ENCODE measurements around the gene SCG2.
"Not testable (repeated sequence)": the region's sequence is repeated elsewhere in the genome, so short reads cannot be mapped to it uniquely, and the experiment has no call there.

The SCG2 gene

GRCh38 chr2:223611061-223611460 is 8.9 kb upstream of the SCG2 start:
- DNase-seq (ENCODE audit: low read depth): no peak

GRCh38 chr2:223607476-223607875 is 5.3 kb upstream of the SCG2 start:
- no peak for DNase-seq (ENCODE audit: low read depth)

- DNase-seq (ENCODE audit: low read depth): no peak
Measured at GRCh38 chr2:223606946-223607345, 4.8 kb upstream of the SCG2 start.

GRCh38 chr2:223604231-223604630 is 2.1 kb upstream of the SCG2 start:
- no peak for DNase-seq (ENCODE audit: low read depth)

GRCh38 chr2:223602972-223603371 is 811 bp upstream of the SCG2 start:
- DNase-seq (ENCODE audit: low read depth): no peak

- DNase-seq (ENCODE audit: low read depth): no peak
Measured at GRCh38 chr2:223601018-223601417, 1.1 kb downstream of the SCG2 start.

GRCh38 chr2:223599640-223600380 is 2.4 kb downstream of the SCG2 start:
- no peak for DNase-seq (ENCODE audit: low read depth)

- DNase-seq (ENCODE audit: low read depth): no peak
Measured at GRCh38 chr2:223598994-223599639, 3.0 kb downstream of the SCG2 start.

- no peak for DNase-seq (ENCODE audit: low read depth)
Measured at GRCh38 chr2:223597076-223597475, 5.1 kb downstream of the SCG2 start.

- no peak for DNase-seq (ENCODE audit: low read depth)
Measured at GRCh38 chr2:223596208-223596607, 6.0 kb downstream of the SCG2 start.

GRCh38 chr2:223594831-223595230 is 7.3 kb downstream of the SCG2 start:
- no peak for DNase-seq (ENCODE audit: low read depth)

- no peak for DNase-seq (ENCODE audit: low read depth)
Measured at GRCh38 chr2:223594259-223594658, 7.9 kb downstream of the SCG2 start.

GRCh38 chr2:223592689-223593088 is 9.5 kb downstream of the SCG2 start:
- not testable (repeated sequence) for DNase-seq (ENCODE audit: low read depth)

- no peak for DNase-seq (ENCODE audit: low read depth)
Measured at GRCh38 chr2:223591596-223591995, 10.6 kb downstream of the SCG2 start.

GRCh38 chr2:223590964-223591363 is 11.2 kb downstream of the SCG2 start:
- DNase-seq (ENCODE audit: low read depth): no peak

GRCh38 chr2:223589901-223590300 is 12.3 kb downstream of the SCG2 start:
- no peak for DNase-seq (ENCODE audit: low read depth)

- DNase-seq (ENCODE audit: low read depth): no peak
Measured at GRCh38 chr2:223588251-223588650, 13.9 kb downstream of the SCG2 start.

- DNase-seq (ENCODE audit: low read depth): no peak
Measured at GRCh38 chr2:223587301-223587700, 14.9 kb downstream of the SCG2 start.

GRCh38 chr2:223586261-223586660 is 15.9 kb downstream of the SCG2 start:
- no peak for DNase-seq (ENCODE audit: low read depth)

- no peak for DNase-seq (ENCODE audit: low read depth)
Measured at GRCh38 chr2:223585666-223586065, 16.5 kb downstream of the SCG2 start.

GRCh38 chr2:223582001-223582400 is 20.2 kb downstream of the SCG2 start:
- no peak for DNase-seq (ENCODE audit: low read depth)

GRCh38 chr2:223580951-223581350 is 21.2 kb downstream of the SCG2 start:
- DNase-seq (ENCODE audit: low read depth): no peak

- no peak for DNase-seq (ENCODE audit: low read depth)
Measured at GRCh38 chr2:223578846-223579245, 23.3 kb downstream of the SCG2 start.

- DNase-seq (ENCODE audit: low read depth): no peak
Measured at GRCh38 chr2:223576873-223577272, 25.3 kb downstream of the SCG2 start.

Data from activated T-helper 9 cell treated with anti-CD3 and anti-CD28 coated beads, Interleukin-2, amount 50 U/mL, for 16 hours (primary cell).